AG10803 (cell line): ENCODE data around the gene CAMK1G.

Experiments
- DNase-seq: peaks from one replicate; pipeline ENCODE4 v3.0.0; 2010; ENCODE audit warnings: low read depth
- H3K4me3 ChIP-seq: 2 replicates; pipeline ENCODE4 v1.5.1; 2011; ENCODE audit warnings: mild to moderate bottlenecking, low read length, control low read depth
- TF ChIP-seq, protein P1 (sequence below): conservative IDR thresholded peaks from 2 replicates; pipeline ENCODE4 v1.5.1; 2011; ENCODE audit warnings: mild to moderate bottlenecking, low read length, control low read depth, inconsistent platforms

The CAMK1G gene

GRCh38 chr1:209554761-209555611, 28.5 kb upstream of the CAMK1G start:
- TF ChIP-seq, protein P1, sequence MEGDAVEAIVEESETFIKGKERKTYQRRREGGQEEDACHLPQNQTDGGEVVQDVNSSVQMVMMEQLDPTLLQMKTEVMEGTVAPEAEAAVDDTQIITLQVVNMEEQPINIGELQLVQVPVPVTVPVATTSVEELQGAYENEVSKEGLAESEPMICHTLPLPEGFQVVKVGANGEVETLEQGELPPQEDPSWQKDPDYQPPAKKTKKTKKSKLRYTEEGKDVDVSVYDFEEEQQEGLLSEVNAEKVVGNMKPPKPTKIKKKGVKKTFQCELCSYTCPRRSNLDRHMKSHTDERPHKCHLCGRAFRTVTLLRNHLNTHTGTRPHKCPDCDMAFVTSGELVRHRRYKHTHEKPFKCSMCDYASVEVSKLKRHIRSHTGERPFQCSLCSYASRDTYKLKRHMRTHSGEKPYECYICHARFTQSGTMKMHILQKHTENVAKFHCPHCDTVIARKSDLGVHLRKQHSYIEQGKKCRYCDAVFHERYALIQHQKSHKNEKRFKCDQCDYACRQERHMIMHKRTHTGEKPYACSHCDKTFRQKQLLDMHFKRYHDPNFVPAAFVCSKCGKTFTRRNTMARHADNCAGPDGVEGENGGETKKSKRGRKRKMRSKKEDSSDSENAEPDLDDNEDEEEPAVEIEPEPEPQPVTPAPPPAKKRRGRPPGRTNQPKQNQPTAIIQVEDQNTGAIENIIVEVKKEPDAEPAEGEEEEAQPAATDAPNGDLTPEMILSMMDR = no peak
- no peak overlapping the region for H3K4me3 ChIP-seq
- no peak for DNase-seq

DNA sequence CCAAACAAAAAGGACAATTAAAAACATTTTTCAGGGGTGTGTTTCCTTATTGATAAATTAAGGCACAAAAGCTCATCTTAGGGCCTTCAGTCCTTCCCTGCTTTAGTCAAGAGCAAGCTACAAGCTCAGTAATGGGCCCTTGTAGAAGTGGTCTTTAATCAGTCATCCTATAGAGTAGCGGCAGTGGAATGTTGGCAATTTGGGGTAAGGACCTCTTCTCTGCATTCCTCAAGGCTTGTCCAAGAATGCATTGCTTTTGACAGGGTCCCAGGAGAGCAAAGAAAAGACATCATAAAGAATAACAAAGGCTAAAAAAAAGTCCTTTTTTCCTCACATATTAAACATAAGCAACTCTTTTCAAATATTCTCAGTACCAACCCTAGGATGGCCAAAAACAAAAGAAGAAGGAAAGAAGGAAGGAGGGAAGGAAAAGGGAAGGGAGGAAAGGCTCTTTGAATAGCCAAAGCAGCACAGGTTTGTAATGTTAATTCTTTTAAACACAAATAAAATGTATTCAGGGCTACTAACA, 27.3 kb upstream of the CAMK1G start:
- no peak overlapping the region for H3K4me3 ChIP-seq
- DNase-seq = no peak
- TF ChIP-seq, protein P1 = no peak

- DNase-seq = no peak
- H3K4me3 ChIP-seq = no peak overlapping the region
- TF ChIP-seq, protein P1 = no peak
Measured at GRCh38 chr1:209557221-209557620, 26.3 kb upstream of the CAMK1G start.

DNA sequence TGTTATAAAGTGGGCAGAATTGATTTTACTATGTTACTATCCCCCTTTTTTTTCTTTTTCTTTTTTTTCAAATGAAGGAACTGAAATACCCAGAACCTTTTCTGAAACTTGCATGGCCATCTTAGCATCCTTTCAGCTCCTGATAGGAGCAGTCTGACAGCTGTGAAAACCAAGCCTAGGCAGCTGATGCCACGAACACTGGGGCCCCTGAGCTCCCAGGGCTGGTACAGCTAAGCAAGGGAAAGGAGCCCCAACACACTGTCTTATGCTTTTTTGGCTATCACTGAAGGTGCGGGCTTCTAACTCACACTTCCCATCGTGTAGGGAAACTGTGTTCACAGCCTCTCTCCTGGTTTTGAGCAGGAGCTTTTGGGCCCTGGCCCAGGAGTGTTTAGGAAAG, 23.0 kb upstream of the CAMK1G start:
- TF ChIP-seq, protein P1 = no peak
- H3K4me3 ChIP-seq = no peak overlapping the region
- DNase-seq = no peak

DNA sequence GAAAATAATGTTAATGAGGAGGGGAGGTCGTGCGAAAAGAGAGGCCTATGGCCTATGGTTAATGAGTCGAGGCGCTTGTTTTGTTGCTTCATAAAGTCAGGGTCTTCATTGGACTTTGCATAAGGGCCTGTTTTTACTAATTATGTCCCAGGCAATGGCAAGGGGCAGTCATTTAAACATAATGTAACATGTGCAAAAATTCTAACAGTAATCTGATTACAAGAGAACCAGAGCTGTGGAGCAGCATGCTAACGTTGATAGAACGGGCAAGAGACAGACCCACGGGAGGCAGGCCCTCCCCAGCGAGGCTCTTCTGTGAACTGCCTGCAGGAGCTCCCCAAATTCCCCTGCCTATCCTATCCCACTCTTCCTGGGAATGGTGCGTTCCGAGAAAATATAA, 22.6 kb upstream of the CAMK1G start:
- no peak overlapping the region for H3K4me3 ChIP-seq
- TF ChIP-seq, protein P1 = no peak
- no peak for DNase-seq

- no peak overlapping the region for H3K4me3 ChIP-seq
- no peak for DNase-seq
- TF ChIP-seq, protein P1 = no peak
Measured at GRCh38 chr1:209561532-209561931, 22.0 kb upstream of the CAMK1G start.

GRCh38 chr1:209564849-209565248, 18.7 kb upstream of the CAMK1G start:
- TF ChIP-seq, protein P1 = no peak
- H3K4me3 ChIP-seq = no peak overlapping the region
- no peak for DNase-seq
